MG63 (cell line): ENCODE data around the gene KIAA1614. TPM values are rescaled to one million over a fixed set of nuclear protein-coding genes. Genes with fewer than 3 reads are reported as not detected.
A peak's percentile ranks its signal among the peaks of the same experiment; 100 is the strongest.

ENCODE experiments used
- DNase-seq: peaks from one replicate; pipeline ENCODE4 v3.0.0-alpha.2; 2020
- H3K27me3 ChIP-seq: fragments of 250-450 bp; sonication (Bioruptor Pico); 2 replicates; pipeline ENCODE4 v1.5.1; 2020; ENCODE audit warnings: mild to moderate bottlenecking, moderate library complexity
- H3K36me3 ChIP-seq: fragments of 250-450 bp; sonication (Bioruptor Pico); 2 replicates; pipeline ENCODE4 v1.5.1; 2020; ENCODE audit warnings: mild to moderate bottlenecking, moderate library complexity
- H3K4me3 ChIP-seq: fragments of 250-450 bp; sonication (Bioruptor Pico); 2 replicates; pipeline ENCODE4 v1.5.1; 2020; ENCODE audit warnings: mild to moderate bottlenecking, moderate library complexity
- H3K9me3 ChIP-seq: fragments of 250-450 bp; sonication (Bioruptor Pico); 2 replicates; pipeline ENCODE4 v1.5.1; 2020; ENCODE audit warnings: mild to moderate bottlenecking, moderate library complexity
- total RNA-seq: library from RNA; depleted of rRNA; stranded (reverse); fragments of >200 nt; shearing (Covaris generic); gene quantifications from 2 replicates; pipeline ENCODE4 v1.2.3, GENCODE V29; 2014; ENCODE audit warnings: low replicate concordance

The KIAA1614 gene
- total RNA-seq, 1 experiment from 2014 or later = 13.8 TPM

DNA sequence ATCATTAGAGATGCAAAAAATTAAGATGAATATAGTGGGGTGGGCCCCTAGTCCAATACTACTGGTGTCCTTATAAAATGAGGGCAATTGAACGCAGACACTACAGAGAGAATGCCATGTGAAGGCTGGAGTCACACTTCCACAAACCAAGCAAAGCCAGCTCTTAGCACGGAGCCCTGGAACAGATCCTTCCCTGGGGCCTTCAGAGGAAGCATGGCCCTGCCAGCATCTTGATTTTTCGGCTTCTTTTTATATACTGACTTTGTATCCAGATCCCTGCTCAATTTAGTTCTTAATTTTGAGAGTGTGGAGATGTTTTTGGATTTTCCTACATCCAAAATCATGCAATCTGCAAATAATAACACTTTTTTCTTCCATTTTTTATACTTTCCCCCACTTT is 10.2 kb upstream of the KIAA1614 start:
- Histone ChIP-seq H3K36me3 (no peaks in the 10 kb centered on the region), H3K4me3 (no peak overlapping the region)
- DNase-seq = no peak

DNA sequence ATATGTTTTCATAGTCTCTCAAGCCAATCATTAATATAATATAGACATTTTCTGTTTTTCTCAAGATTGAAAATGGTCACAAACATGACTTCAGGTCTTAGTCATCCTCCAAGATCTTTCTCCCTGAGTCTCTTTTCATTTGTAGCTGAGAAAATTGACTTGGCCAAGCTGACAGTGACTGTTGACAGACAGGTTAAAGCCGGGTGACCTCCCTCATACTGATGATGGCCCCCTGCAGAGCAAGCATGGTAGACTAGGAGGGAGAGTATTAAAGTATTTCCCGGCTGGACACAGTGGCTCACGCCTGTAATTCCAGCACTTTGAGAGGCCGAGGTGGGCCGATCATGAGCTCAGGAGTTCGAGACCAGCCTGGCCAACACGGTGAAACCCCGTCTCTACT is 6.8 kb upstream of the KIAA1614 start:
- no peak overlapping the region for H3K4me3 ChIP-seq
- H3K27me3 ChIP-seq = no peaks in the 10 kb centered on the region
- no peaks in the 10 kb centered on the region for H3K9me3 ChIP-seq
- DNase-seq = no peak
- no peaks in the 10 kb centered on the region for H3K36me3 ChIP-seq

More for the DNA sequence above, 10.2 kb upstream of the KIAA1614 start:
- Histone ChIP-seq H3K27me3 (no peaks in the 10 kb centered on the region), H3K9me3 (no peaks in the 10 kb centered on the region)

DNA sequence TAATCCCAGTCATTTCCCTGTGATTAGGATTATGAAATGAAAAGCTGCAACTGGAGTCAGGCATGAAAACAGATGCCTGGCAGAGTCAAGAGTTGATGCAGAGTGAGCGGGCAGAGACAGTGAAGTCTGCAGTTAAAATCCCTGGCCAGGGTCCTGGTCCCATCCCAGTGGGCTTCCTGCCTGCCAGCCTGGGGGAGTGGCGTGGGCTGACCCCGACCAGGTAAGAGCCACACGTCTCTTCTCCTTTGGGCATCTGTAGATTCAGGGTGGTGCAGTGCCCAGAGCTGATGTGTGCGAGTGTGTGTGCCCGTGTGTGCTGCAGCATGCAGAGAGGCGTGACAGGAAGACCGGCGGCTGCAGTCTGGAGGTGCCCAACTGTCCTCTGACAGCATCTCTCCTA is 6.2 kb upstream of the KIAA1614 start:
- Histone ChIP-seq H3K9me3 (no peaks in the 10 kb centered on the region), H3K27me3 (no peaks in the 10 kb centered on the region), H3K4me3 (no peak overlapping the region), H3K36me3 (no peaks in the 10 kb centered on the region)
- no peak for DNase-seq

DNA sequence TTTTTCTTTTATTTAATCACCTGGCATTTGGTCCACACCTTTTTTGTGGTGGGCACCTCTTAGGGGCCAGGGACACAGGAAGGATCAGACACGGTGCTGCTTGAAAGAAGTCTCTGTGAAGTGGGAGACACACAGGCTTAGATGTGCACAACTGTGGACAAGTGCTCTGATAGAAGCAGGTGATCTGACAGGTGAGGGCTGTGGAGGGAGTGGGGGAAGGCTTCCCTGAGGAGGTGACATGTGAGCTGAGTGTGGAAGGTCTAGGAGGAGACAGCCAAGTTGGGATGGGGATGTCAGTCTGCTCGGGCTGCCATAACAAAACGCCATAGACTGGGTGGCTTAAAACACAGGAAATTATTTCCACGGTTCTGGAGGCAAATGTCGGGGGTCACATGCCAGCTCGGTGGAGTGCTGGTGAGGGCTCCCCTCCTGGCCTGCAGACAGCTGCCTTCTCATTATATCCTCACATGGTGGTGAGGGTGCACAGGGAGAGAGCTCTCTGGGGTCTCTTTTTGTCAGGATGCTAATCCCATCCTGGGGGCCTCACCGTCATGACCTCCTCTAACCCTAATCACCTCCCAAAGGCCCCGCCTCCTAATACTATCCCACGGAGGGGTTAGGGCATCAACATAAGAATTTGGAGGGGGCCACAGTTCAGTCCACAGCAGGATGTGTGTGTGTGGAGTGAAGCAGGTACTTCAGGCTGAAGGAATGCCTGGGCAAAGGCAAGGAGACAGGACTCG is 5.2 kb upstream of the KIAA1614 start:
- Histone ChIP-seq H3K9me3 (no peaks in the 10 kb centered on the region), H3K36me3 (no peaks in the 10 kb centered on the region), H3K4me3 (no peak overlapping the region), H3K27me3 (no peaks in the 10 kb centered on the region)
- DNase-seq = no peak

DNA sequence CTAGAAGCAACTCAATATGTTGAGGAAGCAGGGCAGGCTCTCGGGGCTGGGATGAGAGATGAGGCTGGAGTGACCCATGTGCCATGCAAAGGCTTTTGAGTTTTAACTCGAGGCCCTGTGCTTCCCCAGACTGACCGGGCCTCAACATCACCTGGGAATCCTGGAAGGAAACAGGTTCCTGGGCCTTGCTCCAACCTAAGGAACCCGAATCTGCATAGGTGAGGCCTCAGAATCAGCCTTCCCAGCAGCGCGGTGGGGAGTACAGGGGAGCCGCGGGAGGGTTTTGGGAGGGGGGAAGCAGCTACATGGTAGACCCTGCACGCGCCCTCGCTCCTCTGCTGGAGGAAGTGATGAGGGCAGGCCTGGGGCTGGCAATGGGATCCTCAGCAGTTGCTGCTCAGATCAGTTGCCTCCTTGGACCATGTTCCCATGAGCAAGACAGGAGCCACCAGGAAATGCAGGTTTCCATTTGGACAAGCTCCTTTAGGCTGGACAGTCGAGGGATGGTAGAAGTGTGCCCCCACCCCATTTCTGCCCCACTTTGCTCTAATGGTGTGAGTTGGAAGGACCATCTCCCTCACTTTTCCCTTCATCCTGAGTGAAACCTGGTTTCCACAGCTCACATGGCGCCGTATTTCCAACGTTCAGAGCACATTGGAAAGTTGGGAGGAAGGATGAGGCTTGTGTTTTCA is 4.5 kb upstream of the KIAA1614 start:
- Histone ChIP-seq H3K9me3 (no peaks in the 10 kb centered on the region), H3K27me3 (no peaks in the 10 kb centered on the region), H3K4me3 (no peak overlapping the region), H3K36me3 (no peaks in the 10 kb centered on the region)
- no peak for DNase-seq

DNA sequence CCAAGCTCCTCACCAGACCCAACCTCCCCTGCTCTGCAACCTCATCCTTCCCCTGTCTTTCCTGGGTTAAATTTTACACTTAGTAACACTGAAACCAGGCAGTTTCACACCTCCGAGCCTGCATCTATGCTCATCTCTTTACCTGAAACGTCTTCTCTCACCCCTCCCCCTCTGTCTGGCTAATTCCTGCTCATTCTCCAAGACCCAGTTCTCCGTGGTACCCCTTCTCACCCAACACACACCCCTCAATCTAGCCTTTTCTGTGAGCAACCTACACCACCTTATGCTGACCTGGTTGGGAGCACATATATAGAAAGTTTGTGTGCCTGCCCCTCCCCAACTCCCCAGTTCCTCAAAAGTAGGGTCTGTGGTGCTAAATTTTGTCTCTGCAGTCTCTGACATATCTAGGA is 3.7 kb upstream of the KIAA1614 start:
- DNase-seq = no peak
- H3K27me3 ChIP-seq = no peaks in the 10 kb centered on the region
- no peak overlapping the region for H3K4me3 ChIP-seq
- no peaks in the 10 kb centered on the region for H3K36me3 ChIP-seq
- H3K9me3 ChIP-seq = no peaks in the 10 kb centered on the region

DNA sequence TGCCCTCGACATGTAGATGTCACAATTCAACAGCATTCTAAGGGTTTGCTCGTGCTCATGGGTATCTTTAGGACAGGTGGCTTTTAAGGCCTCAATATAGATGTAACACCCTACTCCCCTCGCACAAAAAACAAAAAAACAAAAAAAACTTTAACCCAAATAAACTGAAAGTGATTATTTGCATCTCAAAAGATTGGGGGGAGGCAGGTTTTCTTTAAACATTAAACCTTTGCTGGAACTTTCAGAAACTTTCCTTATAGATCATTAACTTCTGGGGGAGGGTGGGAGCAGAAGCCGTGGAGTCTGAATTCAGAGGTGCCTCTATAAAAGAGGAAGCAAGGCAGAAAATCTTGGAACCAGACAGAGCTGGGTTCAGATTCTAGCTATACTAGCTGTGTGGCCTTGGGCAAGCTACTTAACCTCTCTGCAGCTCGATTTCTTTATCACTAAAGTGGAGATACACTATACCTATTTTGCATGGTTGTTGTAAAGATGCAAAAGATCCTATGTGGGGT is 3.2 kb upstream of the KIAA1614 start:
- Histone ChIP-seq H3K9me3 (no peaks in the 10 kb centered on the region), H3K27me3 (no peaks in the 10 kb centered on the region), H3K36me3 (no peaks in the 10 kb centered on the region), H3K4me3 (no peak overlapping the region)
- no peak for DNase-seq

DNA sequence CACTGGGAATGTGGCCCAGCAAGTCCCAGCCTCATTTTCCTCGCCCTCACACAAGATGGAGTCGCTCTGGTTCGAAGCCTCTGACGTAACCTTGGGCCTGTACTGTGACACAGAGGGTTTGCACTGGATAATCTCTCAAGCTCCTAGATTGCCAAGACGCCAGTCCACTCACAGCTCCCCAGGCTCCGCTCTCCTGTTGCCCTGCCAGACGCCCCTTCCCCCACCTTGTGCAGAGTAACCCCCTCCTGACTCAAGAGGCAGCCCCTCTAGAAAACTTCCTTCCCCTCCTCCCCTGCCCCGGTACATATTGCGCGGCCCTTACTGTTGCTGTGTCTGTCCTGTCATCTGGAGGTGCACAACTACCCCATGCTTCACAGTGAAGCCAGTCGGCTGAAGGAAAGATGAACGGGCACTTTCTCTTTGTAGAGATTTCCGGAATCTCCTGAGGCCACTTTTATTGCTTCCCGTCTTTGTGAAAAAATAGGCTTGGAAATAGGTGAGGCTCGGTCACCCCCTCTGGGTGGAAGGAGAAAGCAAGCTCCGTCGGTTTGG is 981 bp upstream of the KIAA1614 start:
- peak; percentile 42 for DNase-seq
- no peaks in the 10 kb centered on the region for H3K27me3 ChIP-seq
- H3K36me3 ChIP-seq = no peaks in the 10 kb centered on the region
- no peaks in the 10 kb centered on the region for H3K9me3 ChIP-seq
- H3K4me3 ChIP-seq = peak overlapping the region; percentile 60

DNA sequence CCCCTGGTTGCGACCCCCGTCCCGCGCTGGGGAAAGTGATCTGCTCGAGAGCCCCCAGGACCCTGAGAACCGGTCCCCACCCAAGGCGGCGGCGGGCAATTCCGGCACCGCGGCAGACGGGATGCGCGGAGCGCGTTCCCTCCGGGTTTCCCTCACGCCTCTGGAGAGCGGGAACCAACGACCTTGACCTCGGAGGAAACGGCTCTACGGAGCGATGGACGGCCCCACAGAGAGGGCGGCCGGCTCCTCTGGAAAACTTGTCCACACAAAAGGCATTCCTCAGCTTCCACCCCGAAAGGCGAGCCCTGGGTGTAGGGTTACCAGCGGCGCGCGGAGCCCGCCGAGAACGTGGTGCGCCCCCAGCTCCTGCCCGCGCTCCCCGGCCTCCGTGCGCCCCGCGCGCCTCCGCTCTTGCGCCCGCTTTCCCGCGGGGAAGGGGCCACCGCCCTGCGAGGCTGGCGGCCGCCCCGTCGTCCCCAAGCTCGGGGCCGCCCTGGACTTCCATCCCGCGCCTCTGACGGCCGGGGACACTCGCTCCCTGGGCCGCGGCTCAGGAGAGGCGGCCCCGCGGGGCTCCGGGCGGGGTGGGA is 391 bp upstream of the KIAA1614 start:
- DNase-seq = peak; percentile 59
- Histone ChIP-seq H3K4me3 (peak overlapping the region; percentile 60), H3K27me3 (no peaks in the 10 kb centered on the region), H3K36me3 (no peaks in the 10 kb centered on the region), H3K9me3 (no peaks in the 10 kb centered on the region)

DNA sequence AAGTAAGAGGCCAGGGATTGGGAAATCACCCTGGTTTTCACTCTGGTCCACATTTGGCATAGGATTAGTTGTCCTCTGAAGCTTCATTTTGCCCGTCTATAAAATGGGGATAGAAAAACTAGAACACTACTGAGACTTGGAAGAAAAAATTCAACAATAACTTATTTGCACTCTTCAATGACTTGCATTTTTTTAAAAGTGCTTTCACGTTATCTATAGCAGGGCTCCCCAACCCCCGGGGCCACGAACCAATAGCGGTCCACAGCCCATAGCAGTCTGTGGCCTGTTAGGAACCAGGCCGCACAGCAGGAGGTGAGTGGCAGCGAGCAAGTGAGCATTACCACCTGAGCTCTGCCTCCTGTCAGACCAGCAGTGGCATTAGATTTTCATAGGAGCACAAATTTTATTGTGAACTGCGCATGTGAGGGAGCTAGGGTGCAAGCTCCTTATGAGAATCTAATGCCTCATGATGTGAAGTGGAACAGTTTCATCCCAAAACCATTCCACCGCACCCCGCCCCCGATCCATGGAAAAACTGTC is 2.8 kb downstream of the KIAA1614 start:
- no peak overlapping the region for H3K4me3 ChIP-seq
- no peaks in the 10 kb centered on the region for H3K9me3 ChIP-seq
- H3K27me3 ChIP-seq = no peaks in the 10 kb centered on the region
- DNase-seq = no peak
- H3K36me3 ChIP-seq = peaks cover 5% of the 10 kb centered on the region; the same call in 1 of the 2 replicates

DNA sequence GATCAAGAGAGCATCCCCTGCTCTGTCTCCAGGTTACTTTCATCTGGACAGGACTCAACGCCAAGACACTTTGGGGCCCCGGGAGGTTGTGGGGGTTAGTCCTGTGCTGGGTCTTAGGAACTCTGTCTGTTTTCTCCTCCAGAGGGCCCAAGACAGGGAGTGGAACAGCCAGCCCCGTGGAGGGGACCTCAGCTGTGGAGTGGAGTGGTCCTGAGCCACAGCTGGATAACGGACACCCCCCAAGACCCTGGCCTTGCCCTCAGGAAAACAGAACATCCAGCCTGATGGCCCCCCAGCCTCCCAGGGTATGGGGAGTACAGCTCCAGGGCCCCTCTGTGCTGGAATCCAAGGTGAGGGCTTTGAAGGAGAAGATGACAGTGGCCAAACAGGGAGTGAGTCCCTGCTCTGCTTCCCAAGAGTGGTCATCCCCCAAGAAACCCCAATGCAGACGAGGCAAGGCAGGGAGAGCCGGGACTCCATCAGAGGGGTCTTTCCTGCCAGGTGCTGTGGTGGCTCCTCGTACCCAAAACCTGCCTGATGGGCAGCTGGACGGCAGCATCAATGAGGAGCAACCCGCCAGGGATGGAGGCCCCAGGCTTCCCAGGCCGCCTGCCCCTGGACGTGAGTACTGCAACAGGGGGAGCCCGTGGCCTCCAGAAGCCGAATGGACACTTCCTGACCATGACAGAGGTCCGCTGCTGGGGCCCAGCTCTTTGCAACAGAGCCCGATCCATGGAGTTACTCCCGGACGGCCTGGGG is 3.5 kb downstream of the KIAA1614 start:
- Histone ChIP-seq H3K36me3 (peaks cover 5% of the 10 kb centered on the region; the same call in 1 of the 2 replicates), H3K4me3 (no peak overlapping the region), H3K9me3 (no peaks in the 10 kb centered on the region), H3K27me3 (no peaks in the 10 kb centered on the region)
- no peak for DNase-seq

DNA sequence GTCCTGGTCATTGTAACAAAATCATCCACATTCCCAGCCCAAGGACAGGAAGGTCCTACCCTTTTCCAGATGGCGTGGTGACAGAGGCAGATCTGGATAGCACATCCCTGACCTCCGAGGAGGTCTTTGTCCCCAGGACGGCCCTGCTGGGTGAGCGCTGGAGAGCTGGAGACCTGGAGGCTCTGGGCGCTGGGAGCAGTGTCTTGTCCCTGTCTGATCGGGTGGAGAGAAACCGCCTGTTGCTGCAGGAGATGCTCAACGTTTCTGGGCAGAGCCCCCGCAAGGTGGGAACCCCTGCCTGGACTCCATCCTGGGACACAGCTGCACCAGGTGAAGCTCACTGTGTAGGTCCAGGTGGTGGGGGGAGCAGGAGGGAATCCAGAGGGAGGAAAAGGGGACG is 4.1 kb downstream of the KIAA1614 start:
- H3K4me3 ChIP-seq = no peak overlapping the region

DNA sequence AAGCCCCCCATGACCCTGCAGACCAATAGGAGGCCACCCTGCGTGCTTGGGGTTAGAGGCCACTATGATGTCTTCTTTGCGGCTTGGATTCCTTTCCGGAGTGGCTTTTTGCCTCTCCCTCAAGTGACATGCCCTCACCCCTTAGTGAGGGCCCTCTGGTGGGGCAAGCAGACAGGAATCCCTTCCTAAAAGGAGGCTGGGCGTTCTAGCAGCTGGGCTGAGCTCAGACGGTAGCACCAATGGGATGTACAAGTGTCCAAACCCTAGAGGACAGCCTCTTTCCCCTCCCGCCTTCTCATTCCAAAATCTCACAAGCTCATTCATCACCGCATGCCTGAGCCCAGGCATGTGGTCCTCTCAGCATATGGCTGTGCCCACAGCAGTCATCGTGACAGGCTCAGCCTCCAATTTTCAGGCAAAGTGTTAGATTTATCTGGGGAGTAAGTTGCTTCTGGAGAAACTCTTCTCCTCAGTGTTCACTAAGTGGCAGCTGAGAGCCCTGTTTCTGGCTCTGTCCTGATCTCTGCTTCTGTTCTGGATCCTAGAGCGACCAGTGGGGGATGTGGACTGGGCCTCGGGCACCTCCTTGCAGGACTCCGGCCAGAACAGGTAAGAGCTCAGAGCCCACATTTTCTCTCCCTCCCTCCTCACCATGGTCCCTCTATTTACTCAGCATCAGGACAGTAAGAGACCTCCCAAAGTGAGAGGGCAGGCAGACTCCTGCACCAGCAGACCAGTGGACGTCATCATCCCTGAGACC is 4.8 kb downstream of the KIAA1614 start:
- Histone ChIP-seq H3K4me3 (no peak overlapping the region), H3K9me3 (no peaks in the 10 kb centered on the region), H3K27me3 (no peaks in the 10 kb centered on the region), H3K36me3 (peaks cover 5% of the 10 kb centered on the region; the same call in 1 of the 2 replicates)
- DNase-seq = peak; percentile 37

More for the DNA sequence above, 4.1 kb downstream of the KIAA1614 start:
- Histone ChIP-seq H3K9me3 (no peaks in the 10 kb centered on the region), H3K27me3 (no peaks in the 10 kb centered on the region), H3K36me3 (peaks cover 5% of the 10 kb centered on the region; the same call in 1 of the 2 replicates)
- no peak for DNase-seq

DNA sequence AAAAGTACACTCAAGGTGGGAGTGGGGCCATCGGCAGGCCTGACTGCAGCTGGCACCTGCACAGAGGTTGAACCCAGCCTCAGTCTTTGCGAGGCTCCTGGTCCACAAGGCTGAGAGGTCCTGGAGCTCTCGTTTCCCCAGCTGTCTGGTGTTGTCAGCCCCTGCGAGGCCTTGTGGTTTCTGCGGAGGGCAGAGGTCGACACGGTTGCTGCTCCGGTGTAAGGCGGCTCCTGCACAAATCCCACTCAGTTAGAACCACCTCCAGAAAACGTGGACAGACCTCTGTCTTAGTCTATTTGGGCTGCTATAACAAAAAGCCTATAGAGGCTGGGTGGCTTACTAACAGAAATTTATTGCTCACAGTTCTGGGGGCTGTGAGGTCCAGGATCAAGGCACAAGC is 5.8 kb downstream of the KIAA1614 start:
- no peaks in the 10 kb centered on the region for H3K27me3 ChIP-seq
- no peak overlapping the region for H3K4me3 ChIP-seq
- H3K9me3 ChIP-seq = no peaks in the 10 kb centered on the region
- H3K36me3 ChIP-seq = peaks cover 5% of the 10 kb centered on the region; the same call in 1 of the 2 replicates
- DNase-seq = no peak

DNA sequence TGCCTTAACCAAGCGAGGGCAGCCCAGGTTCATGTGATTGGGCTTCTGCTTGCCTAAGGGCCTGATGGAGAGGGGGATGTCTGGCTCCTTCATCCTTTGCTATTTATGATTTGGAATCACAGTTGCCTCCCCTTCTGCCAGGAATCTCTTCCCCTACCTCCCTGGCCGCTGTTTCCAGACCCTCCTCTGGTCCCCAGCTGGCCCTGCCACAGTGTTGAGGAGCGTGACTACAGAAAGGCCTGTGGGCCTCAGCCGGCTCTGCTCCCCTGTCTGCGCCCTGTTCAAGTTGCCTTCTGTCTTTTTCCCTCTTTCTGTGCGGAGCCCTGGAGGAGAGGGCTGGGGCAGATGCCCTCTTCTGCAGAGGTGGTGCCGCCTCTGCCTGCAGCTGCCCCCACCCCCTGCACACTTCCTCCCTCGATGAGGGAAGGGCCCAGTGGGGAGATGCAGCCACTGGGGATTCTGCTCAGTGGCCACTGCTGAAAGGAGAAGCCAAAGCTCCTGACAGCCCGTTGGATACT is 6.5 kb downstream of the KIAA1614 start:
- H3K9me3 ChIP-seq = no peaks in the 10 kb centered on the region
- no peak overlapping the region for H3K4me3 ChIP-seq
- H3K36me3 ChIP-seq = peaks cover 5% of the 10 kb centered on the region; the same call in 1 of the 2 replicates
- no peak for DNase-seq
- H3K27me3 ChIP-seq = no peaks in the 10 kb centered on the region
